Uterus (tissue), 4 donors: ENCODE results near the gene FRAT2. TPM values are rescaled to one million over a fixed set of nuclear protein-coding genes. Genes with fewer than 3 reads are reported as not detected.

Source experiments
- DNase-seq, 2 donors: peaks; one replicate each; pipeline ENCODE4 v3.0.0-alpha.2; 2019 to 2020
- H3K27ac ChIP-seq, 2 donors: fragments of 200-600 bp; sonication (generic); 1 replicate in 1 of 2; 2 replicates in 1 of 2; pipeline ENCODE4 v1.5.1; 2016 to 2018
- H3K27me3 ChIP-seq, 2 donors: fragments of 200-600 bp; sonication (generic); one replicate each; pipeline ENCODE4 v1.5.1; 2018 to 2019; ENCODE audit warnings: control low read depth in 1 of 2
- H3K36me3 ChIP-seq, 2 donors: fragments of 200-600 bp; sonication (generic); one replicate each; pipeline ENCODE4 v1.5.1; 2019; ENCODE audit warnings: control low read depth in 1 of 2
- H3K4me1 ChIP-seq, 2 donors: fragments of 200-600 bp; sonication (generic); one replicate each; pipeline ENCODE4 v1.5.1; 2018 to 2019; ENCODE audit warnings: control low read depth in 1 of 2
- H3K4me3 ChIP-seq, 2 donors: fragments of 200-600 bp; sonication (generic); 1 replicate in 1 of 2; 2 replicates in 1 of 2; pipeline ENCODE4 v1.5.1; 2018 to 2019; ENCODE audit warnings: mild to moderate bottlenecking in 1 of 2
- H3K9me3 ChIP-seq, 2 donors: fragments of 200-600 bp; sonication (generic); one replicate each; pipeline ENCODE4 v1.5.1; 2019; ENCODE audit warnings: control low read depth in 1 of 2
- CTCF ChIP-seq, 4 experiments: fragments of 200-600 bp in 2 of 4; fragments of 450-650 bp in 2 of 4; sonication (generic) in 2 of 4; IDR thresholded peaks; one replicate each; pipeline ENCODE4 v1.5.1; 2016 to 2019; ENCODE audit warnings: antibody characterized with exemption in 4 of 4, mild to moderate bottlenecking in 2 of 4, moderate library complexity in 1 of 4
- POLR2A ChIP-seq, 2 donors: fragments of 450-650 bp; IDR thresholded peaks; one replicate each; pipeline ENCODE4 v1.6.1; 2016; ENCODE audit warnings: antibody characterized with exemption in 2 of 2, mild to moderate bottlenecking in 1 of 2, moderate library complexity in 1 of 2
- intact Hi-C: fragments of 100-400 bp; cut with DNase I; formaldehyde crosslinking; loops from one replicate; pipeline ENCODE4 v1.15.1; 2023; ENCODE audit warnings: low total_unique reads
- total RNA-seq, 4 donors: library from RNA; depleted of rRNA in 3 of 4; stranded (reverse); fragments of >200 nt in 3 of 4; gene quantifications; one replicate each; pipeline versions ENCODE4 v1.1.0 to v1.2.4, GENCODE V29; 2014 to 2023
- donor health status: DM: yes; HTN: yes; CAD: no.

FRAT2 gene
- total RNA-seq, 4 donors from 2014 or later = 2.4 to 14.9 (median 4.8) TPM

DNA sequence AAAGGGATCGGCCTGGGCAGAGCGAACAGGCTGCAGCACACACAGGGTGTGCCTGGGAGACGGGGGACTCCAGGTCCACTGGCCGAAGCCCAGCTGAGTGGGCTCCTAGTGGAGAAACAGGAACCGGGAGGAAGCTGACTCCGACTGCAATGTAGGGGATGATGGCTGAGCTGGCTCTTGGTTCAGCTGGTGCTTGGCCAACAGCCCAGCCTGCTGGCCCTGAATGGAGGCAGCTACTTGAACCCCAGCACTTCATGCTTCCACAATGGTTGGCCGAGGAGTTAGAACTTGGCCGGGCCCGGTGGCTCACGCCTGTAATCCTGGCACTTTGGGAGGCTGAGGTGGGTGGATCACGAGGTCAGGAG lies 27.0 kb upstream of the FRAT2 start:
- no peaks in the 10 kb centered on the region for H3K9me3 ChIP-seq
- H3K4me1 ChIP-seq = no peaks in the 10 kb centered on the region
- H3K4me3 ChIP-seq = no peak overlapping the region
- no peaks in the 10 kb centered on the region for H3K27me3 ChIP-seq
- TF ChIP-seq CTCF (IDR thresholded peaks at IDR 0.05) (no peak), POLR2A (IDR thresholded peaks at IDR 0.05) (no peak)
- intact Hi-C loops = no loop called here
- H3K36me3 ChIP-seq = no peaks in the 10 kb centered on the region
- no peak overlapping the region for H3K27ac ChIP-seq
- DNase-seq = no peak

DNA sequence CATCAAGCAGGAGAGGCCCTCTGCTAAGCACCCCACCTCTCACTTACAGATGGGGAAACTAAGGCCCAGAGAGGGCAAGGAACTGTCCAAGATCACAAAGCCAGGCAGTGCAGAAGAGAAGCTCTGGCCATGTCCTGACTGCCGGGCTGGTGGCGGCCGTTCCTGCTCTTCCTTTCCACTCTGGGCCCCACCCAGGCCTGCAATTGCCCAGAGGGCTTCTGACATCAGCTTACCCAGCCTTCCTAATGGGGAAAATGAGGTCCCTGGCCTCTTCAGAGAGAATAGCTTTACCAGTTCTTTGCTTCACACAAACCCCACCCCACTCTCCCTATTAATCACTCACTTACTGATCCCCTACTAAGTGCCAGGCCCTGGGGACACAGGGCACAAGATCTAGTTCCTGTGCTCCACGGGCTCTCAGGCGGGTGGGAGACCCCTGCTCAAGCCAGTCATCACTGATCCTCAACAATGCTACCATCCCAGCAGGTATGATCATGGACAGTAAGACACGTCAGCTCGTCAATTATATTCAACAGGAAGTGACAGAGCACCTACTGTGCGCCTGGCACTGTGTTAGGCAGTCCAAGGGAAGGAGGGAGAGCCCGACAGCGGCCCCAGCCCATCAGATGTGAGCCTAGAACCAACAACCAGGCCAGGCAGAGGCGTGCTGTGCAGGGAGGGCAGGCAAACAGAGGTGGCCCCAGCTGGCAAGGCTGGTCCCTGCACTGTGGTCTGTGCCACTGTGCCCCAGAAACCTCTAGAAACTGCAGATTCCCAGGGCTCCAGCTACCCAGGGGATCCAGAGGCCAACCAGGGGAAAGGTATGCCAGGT lies 26.4 kb upstream of the FRAT2 start:
- Histone ChIP-seq H3K27me3 (no peaks in the 10 kb centered on the region), H3K4me3 (no peak overlapping the region), H3K4me1 (no peaks in the 10 kb centered on the region), H3K27ac (no peak overlapping the region), H3K9me3 (no peaks in the 10 kb centered on the region), H3K36me3 (no peaks in the 10 kb centered on the region)
- TF ChIP-seq POLR2A (IDR thresholded peaks at IDR 0.05) (no peak), CTCF (IDR thresholded peaks at IDR 0.05) (no peak)
- DNase-seq = no peak
- intact Hi-C loops = no loop called here

- Histone ChIP-seq H3K36me3 (no peaks in the 10 kb centered on the region), H3K27me3 (no peaks in the 10 kb centered on the region), H3K4me3 (no peak overlapping the region), H3K27ac (no peak overlapping the region), H3K4me1 (no peaks in the 10 kb centered on the region), H3K9me3 (no peaks in the 10 kb centered on the region)
- intact Hi-C loops = no loop called here
- TF ChIP-seq CTCF (IDR thresholded peaks at IDR 0.05) = no peak
- no peak for DNase-seq
Observed at GRCh38 chr10:97358781-97359180, 24.3 kb upstream of the FRAT2 start.

DNA sequence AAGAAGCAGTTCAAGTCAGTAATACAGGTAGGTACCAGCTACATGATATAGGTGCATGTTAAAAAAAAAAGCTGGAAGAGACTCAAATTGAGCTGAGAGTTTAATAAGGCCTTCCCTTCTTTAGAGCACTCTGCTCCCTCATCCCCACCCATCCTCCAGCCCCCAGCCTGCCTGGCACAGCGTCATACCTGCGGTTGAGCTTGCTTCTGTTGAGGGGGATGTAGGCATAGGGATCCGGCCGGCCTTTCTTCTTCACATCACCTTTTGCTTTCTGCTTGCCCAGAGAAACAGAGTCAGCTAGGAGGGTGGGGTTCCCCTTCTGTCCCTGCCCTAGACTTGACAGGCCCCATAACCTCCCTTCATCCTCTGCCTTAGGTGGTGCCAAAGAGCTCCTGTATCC lies 23.8 kb upstream of the FRAT2 start:
- Histone ChIP-seq H3K27ac (no peak overlapping the region), H3K4me3 (no peak overlapping the region), H3K9me3 (no peaks in the 10 kb centered on the region), H3K27me3 (no peaks in the 10 kb centered on the region), H3K36me3 (no peaks in the 10 kb centered on the region), H3K4me1 (no peaks in the 10 kb centered on the region)
- no peak for TF ChIP-seq POLR2A (IDR thresholded peaks at IDR 0.05)
- no peak for TF ChIP-seq CTCF (IDR thresholded peaks at IDR 0.05)
- intact Hi-C loops = no loop called here
- no peak for DNase-seq

DNA sequence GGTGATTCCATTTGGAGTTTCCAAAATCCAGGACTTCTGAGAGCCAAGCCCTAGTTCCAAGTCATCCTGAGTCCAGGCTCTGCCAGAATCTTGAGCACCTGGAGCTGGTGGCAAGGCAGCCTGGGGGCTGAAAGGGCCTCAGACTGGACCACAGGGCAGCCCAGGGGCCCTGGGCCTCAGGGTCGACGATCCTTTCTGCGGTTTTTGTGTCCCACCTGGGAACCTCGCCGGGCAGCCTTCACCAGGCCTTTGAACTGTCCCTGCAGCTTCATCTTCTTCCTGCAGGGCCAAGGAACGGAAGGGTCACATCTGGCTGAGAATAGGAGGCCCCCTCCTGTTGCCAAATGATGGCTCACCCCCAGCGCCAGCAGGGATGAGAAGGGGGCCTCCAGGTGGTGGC lies 22.4 kb upstream of the FRAT2 start:
- no peaks in the 10 kb centered on the region for H3K9me3 ChIP-seq
- no peaks in the 10 kb centered on the region for H3K4me1 ChIP-seq
- no peak overlapping the region for H3K27ac ChIP-seq
- intact Hi-C loops = no loop called here
- no peaks in the 10 kb centered on the region for H3K27me3 ChIP-seq
- no peaks in the 10 kb centered on the region for H3K36me3 ChIP-seq
- H3K4me3 ChIP-seq = no peak overlapping the region
- no peak for TF ChIP-seq CTCF (IDR thresholded peaks at IDR 0.05)
- no peak for TF ChIP-seq POLR2A (IDR thresholded peaks at IDR 0.05)
- no peak for DNase-seq
